Neural cell (in vitro differentiated cells): ENCODE measurements around the gene NF1. TPM values are rescaled to one million over a fixed set of nuclear protein-coding genes. Genes with fewer than 3 reads are reported as not detected.

Experiments used
- H2AFZ ChIP-seq: fragments of 200-600, 300-800 bp; sonication (generic), shearing (Covaris generic); 2 replicates; pipeline ENCODE4 v1.6.0; 2014; ENCODE audit warnings: low read depth, mild to moderate bottlenecking, antibody characterized with exemption, low read length, moderate library complexity
- H3F3A ChIP-seq: fragments of 200-600 bp; shearing (Covaris generic); 2 replicates; pipeline ENCODE4 v1.6.1; 2016; ENCODE audit warnings: mild to moderate bottlenecking, moderate library complexity, mixed read lengths, antibody characterized with exemption, low read length; ENCODE audit not compliant: insufficient read depth, poor library complexity, severe bottlenecking
- H3K27ac ChIP-seq: fragments of 200-600, 300-800 bp; sonication (generic), shearing (Covaris generic); 2 replicates; pipeline ENCODE4 v1.5.1; 2014; ENCODE audit warnings: mild to moderate bottlenecking, low read length, moderate library complexity
- H3K27me3 ChIP-seq: fragments of 300-800, 200-600 bp; sonication (generic), shearing (Covaris generic); 2 replicates; pipeline ENCODE4 v1.6.0; 2014; ENCODE audit warnings: mild to moderate bottlenecking, low read depth, low read length, moderate library complexity; ENCODE audit not compliant: insufficient read depth
- H3K36me3 ChIP-seq: fragments of 300-800, 200-600 bp; sonication (generic), shearing (Covaris generic); 2 replicates; pipeline ENCODE4 v1.5.1; 2014; ENCODE audit warnings: mild to moderate bottlenecking, antibody characterized with exemption, low read length, moderate library complexity; ENCODE audit not compliant: insufficient read depth
- H3K4me2 ChIP-seq: fragments of 300-800, 200-600 bp; sonication (generic), shearing (Covaris generic); 2 replicates; pipeline ENCODE4 v1.6.0; 2014; ENCODE audit warnings: mild to moderate bottlenecking, low read length
- H3K4me3 ChIP-seq: fragments of 300-800, 200-600 bp; sonication (generic), shearing (Covaris generic); 2 replicates; pipeline ENCODE4 v1.5.1; 2014; ENCODE audit warnings: mild to moderate bottlenecking, low read length, moderate library complexity
- H3K79me2 ChIP-seq: fragments of 200-600 bp; shearing (Covaris generic); replicated peaks from 2 replicates; pipeline ENCODE4 v1.6.0; 2014; ENCODE audit warnings: mild to moderate bottlenecking, low read length, moderate library complexity; ENCODE audit not compliant: insufficient read depth
- H3K9ac ChIP-seq: fragments of 300-800, 200-600 bp; sonication (generic), shearing (Covaris generic); 2 replicates; pipeline ENCODE4 v1.6.1; 2016; ENCODE audit warnings: mild to moderate bottlenecking, low read length, mixed read lengths
- H3K9me2 ChIP-seq: fragments of 200-600 bp; shearing (Covaris generic); 2 replicates; pipeline ENCODE4 v1.6.1; 2016; ENCODE audit warnings: mild to moderate bottlenecking, low read length, mixed read lengths; ENCODE audit not compliant: insufficient read depth
- H3K9me3 ChIP-seq: fragments of 200-600, 300-800 bp; sonication (generic), shearing (Covaris generic); 2 replicates; pipeline ENCODE4 v1.6.1; 2016; ENCODE audit warnings: mild to moderate bottlenecking, mixed run types, low read length, moderate library complexity, mixed read lengths
- H4K20me1 ChIP-seq: fragments of 200-600 bp; shearing (Covaris generic); 2 replicates; pipeline ENCODE4 v1.6.1; 2016; ENCODE audit warnings: mild to moderate bottlenecking, mixed run types; ENCODE audit not compliant: insufficient read depth
- EP300 ChIP-seq: fragments of 450-650 bp; conservative IDR thresholded peaks from 2 replicates; pipeline ENCODE4 v1.6.1; 2014; ENCODE audit warnings: antibody characterized with exemption, mild to moderate bottlenecking, moderate library complexity; ENCODE audit not compliant: poor library complexity, severe bottlenecking
- EZH2 ChIP-seq: fragments of 200-600, 300-800 bp; shearing (Covaris generic), sonication (generic); IDR thresholded peaks from 2 replicates; pipeline ENCODE4 v1.6.1; 2014; ENCODE audit warnings: antibody characterized with exemption, low read length, borderline replicate concordance, mild to moderate bottlenecking; ENCODE audit not compliant: insufficient read depth, poor library complexity, severe bottlenecking
- MXI1 ChIP-seq: fragments of 450-650 bp; conservative IDR thresholded peaks from 2 replicates; pipeline ENCODE4 v1.6.1; 2014; ENCODE audit warnings: antibody characterized with exemption, mild to moderate bottlenecking; ENCODE audit not compliant: poor library complexity, severe bottlenecking
- POLR2AphosphoS5 ChIP-seq: IDR thresholded peaks from 2 replicates; pipeline ENCODE4 v1.6.1; 2012
- RAD21 ChIP-seq: fragments of 450-650 bp; conservative IDR thresholded peaks from 2 replicates; pipeline ENCODE4 v1.6.1; 2014; ENCODE audit warnings: antibody characterized with exemption, mild to moderate bottlenecking, moderate library complexity
- SMC3 ChIP-seq: fragments of 450-650 bp; conservative IDR thresholded peaks from 2 replicates; pipeline ENCODE4 v1.6.1; 2014; ENCODE audit warnings: antibody characterized with exemption, mild to moderate bottlenecking, moderate library complexity; ENCODE audit not compliant: poor library complexity
- TAF1 ChIP-seq: IDR thresholded peaks from 2 replicates; pipeline ENCODE4 v1.6.1; 2012; ENCODE audit warnings: low read depth
- polyA plus RNA-seq: library from polyadenylated mRNA; depleted of rRNA; stranded (reverse); fragments of >200 nt; gene quantifications from 2 replicates; pipeline ENCODE4 v1.2.3, GENCODE V29; 2014
- TF ChIP-seq, protein P1 (sequence below): fragments of 450-650 bp; IDR thresholded peaks from 2 replicates; pipeline ENCODE4 v1.5.1; 2014; ENCODE audit warnings: antibody characterized with exemption, mild to moderate bottlenecking, moderate library complexity; ENCODE audit not compliant: poor library complexity, severe bottlenecking
- TF ChIP-seq, protein P2 (sequence below): IDR thresholded peaks from 2 replicates; pipeline ENCODE4 v1.6.1; 2012; ENCODE audit warnings: borderline replicate concordance

The NF1 gene
- polyA plus RNA-seq, 1 donor from 2014 or later, result 22.4 TPM

DNA sequence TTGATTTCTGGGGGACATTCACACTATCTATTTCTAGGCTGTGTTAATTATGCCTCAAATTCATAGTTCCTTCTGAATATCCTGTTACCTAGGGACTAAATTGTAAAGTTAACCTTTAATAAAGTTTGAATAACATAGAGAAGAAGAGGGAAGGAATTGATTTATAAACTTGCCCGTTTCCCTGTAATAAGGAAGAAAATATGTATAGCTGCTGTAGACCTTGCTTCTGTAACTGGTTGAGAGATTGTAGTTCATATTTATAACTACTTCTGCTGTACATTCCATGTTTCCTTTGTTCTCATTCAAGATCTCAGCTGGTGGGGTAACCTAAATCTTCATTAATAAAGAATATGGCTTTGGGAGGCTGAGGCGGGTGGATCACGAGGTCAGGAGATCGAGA, 19.2 kb downstream of the NF1 start:
- Histone ChIP-seq H4K20me1 (no peaks in the 10 kb centered on the region), H3K27ac (no peak overlapping the region), H3K9me3 (no peaks in the 10 kb centered on the region), H3K4me3 (no peak overlapping the region), H3K9me2 (no peaks in the 10 kb centered on the region), H3K36me3 (no peaks in the 10 kb centered on the region), H3K9ac (no peak overlapping the region), H2AFZ (no peak overlapping the region), H3K4me2 (no peak overlapping the region), H3K27me3 (no peaks in the 10 kb centered on the region), H3F3A (no peaks in the 10 kb centered on the region), H3K79me2 (peaks cover 43% of the 10 kb centered on the region)
- TF ChIP-seq EZH2, result no peak
- TF ChIP-seq RAD21, result no peak
- no peak for TF ChIP-seq MXI1
- TF ChIP-seq SMC3, result no peak
- TF ChIP-seq, protein P1, sequence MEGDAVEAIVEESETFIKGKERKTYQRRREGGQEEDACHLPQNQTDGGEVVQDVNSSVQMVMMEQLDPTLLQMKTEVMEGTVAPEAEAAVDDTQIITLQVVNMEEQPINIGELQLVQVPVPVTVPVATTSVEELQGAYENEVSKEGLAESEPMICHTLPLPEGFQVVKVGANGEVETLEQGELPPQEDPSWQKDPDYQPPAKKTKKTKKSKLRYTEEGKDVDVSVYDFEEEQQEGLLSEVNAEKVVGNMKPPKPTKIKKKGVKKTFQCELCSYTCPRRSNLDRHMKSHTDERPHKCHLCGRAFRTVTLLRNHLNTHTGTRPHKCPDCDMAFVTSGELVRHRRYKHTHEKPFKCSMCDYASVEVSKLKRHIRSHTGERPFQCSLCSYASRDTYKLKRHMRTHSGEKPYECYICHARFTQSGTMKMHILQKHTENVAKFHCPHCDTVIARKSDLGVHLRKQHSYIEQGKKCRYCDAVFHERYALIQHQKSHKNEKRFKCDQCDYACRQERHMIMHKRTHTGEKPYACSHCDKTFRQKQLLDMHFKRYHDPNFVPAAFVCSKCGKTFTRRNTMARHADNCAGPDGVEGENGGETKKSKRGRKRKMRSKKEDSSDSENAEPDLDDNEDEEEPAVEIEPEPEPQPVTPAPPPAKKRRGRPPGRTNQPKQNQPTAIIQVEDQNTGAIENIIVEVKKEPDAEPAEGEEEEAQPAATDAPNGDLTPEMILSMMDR, result no peak
- no peak for TF ChIP-seq POLR2AphosphoS5
- TF ChIP-seq EP300, result no peak
- TF ChIP-seq, protein P2, sequence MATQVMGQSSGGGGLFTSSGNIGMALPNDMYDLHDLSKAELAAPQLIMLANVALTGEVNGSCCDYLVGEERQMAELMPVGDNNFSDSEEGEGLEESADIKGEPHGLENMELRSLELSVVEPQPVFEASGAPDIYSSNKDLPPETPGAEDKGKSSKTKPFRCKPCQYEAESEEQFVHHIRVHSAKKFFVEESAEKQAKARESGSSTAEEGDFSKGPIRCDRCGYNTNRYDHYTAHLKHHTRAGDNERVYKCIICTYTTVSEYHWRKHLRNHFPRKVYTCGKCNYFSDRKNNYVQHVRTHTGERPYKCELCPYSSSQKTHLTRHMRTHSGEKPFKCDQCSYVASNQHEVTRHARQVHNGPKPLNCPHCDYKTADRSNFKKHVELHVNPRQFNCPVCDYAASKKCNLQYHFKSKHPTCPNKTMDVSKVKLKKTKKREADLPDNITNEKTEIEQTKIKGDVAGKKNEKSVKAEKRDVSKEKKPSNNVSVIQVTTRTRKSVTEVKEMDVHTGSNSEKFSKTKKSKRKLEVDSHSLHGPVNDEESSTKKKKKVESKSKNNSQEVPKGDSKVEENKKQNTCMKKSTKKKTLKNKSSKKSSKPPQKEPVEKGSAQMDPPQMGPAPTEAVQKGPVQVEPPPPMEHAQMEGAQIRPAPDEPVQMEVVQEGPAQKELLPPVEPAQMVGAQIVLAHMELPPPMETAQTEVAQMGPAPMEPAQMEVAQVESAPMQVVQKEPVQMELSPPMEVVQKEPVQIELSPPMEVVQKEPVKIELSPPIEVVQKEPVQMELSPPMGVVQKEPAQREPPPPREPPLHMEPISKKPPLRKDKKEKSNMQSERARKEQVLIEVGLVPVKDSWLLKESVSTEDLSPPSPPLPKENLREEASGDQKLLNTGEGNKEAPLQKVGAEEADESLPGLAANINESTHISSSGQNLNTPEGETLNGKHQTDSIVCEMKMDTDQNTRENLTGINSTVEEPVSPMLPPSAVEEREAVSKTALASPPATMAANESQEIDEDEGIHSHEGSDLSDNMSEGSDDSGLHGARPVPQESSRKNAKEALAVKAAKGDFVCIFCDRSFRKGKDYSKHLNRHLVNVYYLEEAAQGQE, result no peak
- no peak for TF ChIP-seq TAF1

DNA sequence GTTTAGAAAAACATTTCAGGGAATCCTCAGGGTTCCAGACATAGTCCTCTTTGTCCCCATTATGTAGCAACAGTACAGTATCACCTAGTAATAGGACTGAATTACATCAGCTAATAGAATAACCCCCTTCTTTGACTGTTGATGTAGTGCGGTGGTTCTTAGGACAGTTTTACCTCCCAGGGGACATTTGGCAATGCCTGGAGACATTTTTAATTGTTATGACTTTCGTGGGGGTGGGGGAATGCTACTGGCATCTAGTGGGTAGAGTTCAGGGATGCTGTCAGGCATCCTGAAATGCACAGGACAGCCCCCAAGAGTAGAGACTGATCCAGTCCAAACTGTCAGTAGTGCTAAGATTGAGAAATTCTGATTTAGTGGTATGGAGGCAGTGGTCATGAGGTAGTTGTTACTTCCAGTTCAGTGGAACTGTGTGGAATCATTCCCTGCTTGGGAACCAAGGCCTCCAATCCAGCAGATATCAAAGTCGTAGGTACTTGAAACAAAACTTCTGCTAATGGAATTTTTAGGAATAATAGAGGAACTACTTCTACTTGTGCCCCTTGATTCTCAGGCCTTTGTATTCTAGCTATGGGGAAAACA, 20.3 kb downstream of the NF1 start:
- Histone ChIP-seq H3K9ac (no peak overlapping the region), H3K27me3 (no peaks in the 10 kb centered on the region), H3F3A (no peaks in the 10 kb centered on the region), H3K9me3 (no peaks in the 10 kb centered on the region), H2AFZ (no peak overlapping the region), H3K4me2 (no peak overlapping the region), H3K27ac (no peak overlapping the region), H3K79me2 (peaks cover 35% of the 10 kb centered on the region), H3K36me3 (no peaks in the 10 kb centered on the region), H3K4me3 (no peak overlapping the region), H4K20me1 (no peaks in the 10 kb centered on the region), H3K9me2 (no peaks in the 10 kb centered on the region)
- TF ChIP-seq, protein P2, result no peak
- TF ChIP-seq, protein P1, result no peak
- TF ChIP-seq SMC3 (no peak), MXI1 (no peak), EZH2 (no peak), TAF1 (no peak), EP300 (no peak), RAD21 (no peak), POLR2AphosphoS5 (no peak)
